HG02623 (cell line): Measurements from ENCODE around the gene ASPHD1.
"Not testable (repeated sequence)": the region's sequence is repeated elsewhere in the genome, so short reads cannot be mapped to it uniquely, and the experiment has no call there.

ENCODE experiments used
- ATAC-seq: cut with Tn5 transposase; IDR thresholded peaks from one replicate; pipeline ENCODE4 v1.9.1; 2021; ENCODE audit warnings: moderate library complexity; ENCODE audit not compliant: unreplicated experiment

Gene ASPHD1

GRCh38 chr16:29906520-29907244, 6.4 kb downstream of the ASPHD1 start:
- no peak for ATAC-seq

GRCh38 chr16:29907973-29908372, 7.7 kb downstream of the ASPHD1 start:
- no peak for ATAC-seq

- no peak for ATAC-seq
Observed at GRCh38 chr16:29908719-29909220, 8.5 kb downstream of the ASPHD1 start.

- ATAC-seq = no peak
Observed at GRCh38 chr16:29909391-29909790, 9.1 kb downstream of the ASPHD1 start.

GRCh38 chr16:29909851-29910250, 9.6 kb downstream of the ASPHD1 start:
- not testable (repeated sequence) for ATAC-seq

GRCh38 chr16:29910819-29911675, 10.8 kb downstream of the ASPHD1 start:
- ATAC-seq = no peak

GRCh38 chr16:29911676-29912010, 11.4 kb downstream of the ASPHD1 start:
- no peak for ATAC-seq

GRCh38 chr16:29912087-29912486, 11.8 kb downstream of the ASPHD1 start:
- ATAC-seq = no peak

GRCh38 chr16:29913514-29913913, 13.2 kb downstream of the ASPHD1 start:
- ATAC-seq = no peak

GRCh38 chr16:29915590-29916247, 15.4 kb downstream of the ASPHD1 start:
- no peak for ATAC-seq

GRCh38 chr16:29916979-29917378, 16.7 kb downstream of the ASPHD1 start:
- no peak for ATAC-seq

GRCh38 chr16:29920288-29921033, 20.2 kb downstream of the ASPHD1 start:
- ATAC-seq = no peak

- ATAC-seq = no peak
Observed at GRCh38 chr16:29921034-29921385, 20.7 kb downstream of the ASPHD1 start.

- no peak for ATAC-seq
Observed at GRCh38 chr16:29922326-29922725, 22.0 kb downstream of the ASPHD1 start.

GRCh38 chr16:29922986-29923501, 22.8 kb downstream of the ASPHD1 start:
- no peak for ATAC-seq

GRCh38 chr16:29925105-29925756, 24.9 kb downstream of the ASPHD1 start:
- ATAC-seq = no peak

GRCh38 chr16:29925781-29926710, 25.8 kb downstream of the ASPHD1 start, which contains the start of gene KCTD13:
KCTD13 (minus strand) TSS chr16:29926226; CDS start chr16:29926033, 193 bp downstream.
- peak; percentile 77 for ATAC-seq

GRCh38 chr16:29926711-29927052, 26.4 kb downstream of the ASPHD1 start:
- no peak for ATAC-seq
